HG02970 (cell line): Measurements from ENCODE around the gene FHIP1B.
"Not testable (repeated sequence)": the region's sequence is repeated elsewhere in the genome, so short reads cannot be mapped to it uniquely, and the experiment has no call there.

ENCODE experiments used
- ATAC-seq: cut with Tn5 transposase; IDR thresholded peaks from one replicate; pipeline ENCODE4 v1.9.1; 2021; ENCODE audit warnings: mild to moderate bottlenecking, moderate library complexity, moderate number of reproducible peaks; ENCODE audit not compliant: unreplicated experiment, low FRiP score

Gene FHIP1B

DNA sequence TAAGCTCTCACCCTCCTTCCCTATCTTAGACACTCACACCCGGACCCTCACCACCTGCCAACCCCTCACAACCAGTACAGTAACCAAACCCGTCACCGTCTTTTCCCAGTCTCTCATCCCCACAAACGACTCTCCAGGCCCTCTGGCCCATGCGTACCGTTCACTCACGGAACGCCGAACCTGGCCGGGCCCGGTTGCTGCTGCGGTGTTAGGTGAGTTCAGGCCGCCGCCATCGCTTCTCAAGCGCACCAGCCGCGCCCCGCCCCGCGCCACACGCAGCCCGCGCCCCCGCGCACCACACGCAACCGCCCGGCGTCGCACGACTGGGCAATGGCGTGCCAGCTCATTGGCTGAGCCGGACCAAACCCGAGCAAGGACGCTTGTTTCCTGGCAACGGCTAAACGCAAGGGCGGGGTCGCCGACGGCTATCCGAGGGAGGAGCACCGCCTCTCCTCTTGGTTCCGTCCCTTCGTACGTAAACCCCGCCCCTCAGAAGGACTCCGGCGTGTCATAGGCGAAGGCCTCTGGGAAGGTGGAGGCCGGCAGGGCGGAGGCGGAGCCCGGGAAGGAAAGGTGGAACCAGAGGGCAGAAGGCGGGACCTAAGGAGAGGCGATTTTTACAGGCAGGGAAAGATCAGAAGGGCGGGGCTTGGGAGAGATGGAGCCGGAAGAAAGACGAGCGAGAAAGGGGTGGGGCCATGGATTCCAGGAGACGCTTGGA lies at the start of gene FHIP1B:
Gene FHIP1B (minus strand): TSS at position 250 of the 721 bp plus-strand sequence. CDS start 10,120 bp downstream, outside the sequence.
- peak; percentile 98 for ATAC-seq

DNA sequence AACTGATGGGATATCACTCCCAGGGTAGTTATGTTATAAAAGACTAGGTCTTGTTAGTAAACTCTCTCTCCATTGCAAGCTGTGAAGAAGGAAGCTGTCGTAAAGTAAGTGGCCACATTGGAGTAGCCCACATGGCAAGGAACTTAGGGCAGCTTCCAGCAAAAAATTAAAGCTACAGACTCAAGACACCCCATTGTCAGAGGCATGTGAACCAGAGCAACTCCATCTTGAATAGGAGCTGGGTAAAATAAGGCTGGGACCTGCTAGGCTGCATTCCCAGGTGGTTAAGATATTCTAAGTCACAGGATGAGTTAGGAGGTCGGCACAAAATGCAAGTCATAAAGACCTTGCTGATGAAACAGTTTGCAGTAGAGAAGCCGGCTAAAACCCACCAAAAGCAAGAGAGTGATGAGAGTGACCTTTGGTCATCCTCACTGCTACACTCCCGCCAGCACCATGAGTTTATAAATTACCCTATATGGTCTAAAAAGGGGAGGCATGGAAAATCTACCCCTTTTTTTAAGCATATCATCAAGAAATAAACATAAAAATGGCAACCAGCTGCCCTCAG lies 49.1 kb upstream of the FHIP1B start:
- no peak for ATAC-seq

DNA sequence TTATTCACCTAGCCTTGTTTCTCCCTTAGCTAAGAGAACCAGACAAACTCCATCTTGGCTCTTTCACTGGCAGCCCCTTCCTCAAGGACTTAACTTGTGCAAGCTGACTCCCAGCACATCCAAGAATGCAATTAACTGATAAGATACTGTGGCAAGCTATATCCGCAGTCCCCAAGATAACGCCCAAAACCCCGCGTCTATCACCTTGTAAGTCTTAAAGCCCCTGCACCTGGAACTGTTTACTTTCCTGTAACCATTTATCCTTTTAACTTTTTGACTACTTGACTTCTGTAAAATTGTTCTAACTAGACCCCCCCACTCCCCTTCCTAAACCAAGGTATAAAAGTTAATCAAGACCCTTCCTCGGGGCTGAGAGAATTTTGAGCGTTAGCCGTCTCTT lies 46.4 kb upstream of the FHIP1B start:
- ATAC-seq: not testable (repeated sequence)

DNA sequence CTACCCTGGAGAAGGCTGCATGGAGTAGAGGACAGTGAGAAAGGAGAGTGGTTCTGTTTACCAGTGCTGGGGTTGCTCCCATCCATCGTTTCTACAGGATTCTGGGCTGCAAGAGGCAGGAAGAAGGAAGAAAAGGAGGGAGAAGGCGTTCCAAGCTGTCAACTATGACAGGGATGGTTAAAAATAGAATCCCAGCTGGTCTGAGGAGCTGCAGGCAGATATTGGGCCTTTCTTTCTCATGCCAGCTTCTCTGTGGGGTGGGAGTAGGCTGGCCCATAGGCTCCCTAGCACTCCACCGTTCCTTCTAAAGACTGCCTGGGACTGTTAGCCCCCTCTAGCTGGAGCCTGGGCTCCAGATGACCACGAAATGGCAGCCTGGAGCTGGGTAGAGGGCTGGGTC lies 38.8 kb upstream of the FHIP1B start:
- no peak for ATAC-seq

DNA sequence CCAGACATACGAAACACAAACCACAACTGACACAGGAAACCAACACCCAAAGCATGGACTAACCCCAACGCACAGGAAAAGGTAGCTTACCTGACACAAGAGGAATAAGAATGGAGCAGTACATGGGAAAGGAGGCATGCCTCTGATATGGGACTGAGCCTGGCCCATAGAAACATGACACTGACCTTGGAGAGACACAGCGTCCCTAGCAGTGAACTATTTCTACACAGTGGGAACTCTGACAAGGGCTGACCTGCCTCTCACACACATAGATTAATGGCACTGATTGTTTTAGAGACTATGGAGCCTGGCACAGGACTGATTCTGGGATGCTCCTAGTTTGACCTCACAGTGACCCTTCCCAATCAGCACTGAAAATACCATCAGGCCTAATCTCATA lies 37.2 kb upstream of the FHIP1B start:
- ATAC-seq: no peak

DNA sequence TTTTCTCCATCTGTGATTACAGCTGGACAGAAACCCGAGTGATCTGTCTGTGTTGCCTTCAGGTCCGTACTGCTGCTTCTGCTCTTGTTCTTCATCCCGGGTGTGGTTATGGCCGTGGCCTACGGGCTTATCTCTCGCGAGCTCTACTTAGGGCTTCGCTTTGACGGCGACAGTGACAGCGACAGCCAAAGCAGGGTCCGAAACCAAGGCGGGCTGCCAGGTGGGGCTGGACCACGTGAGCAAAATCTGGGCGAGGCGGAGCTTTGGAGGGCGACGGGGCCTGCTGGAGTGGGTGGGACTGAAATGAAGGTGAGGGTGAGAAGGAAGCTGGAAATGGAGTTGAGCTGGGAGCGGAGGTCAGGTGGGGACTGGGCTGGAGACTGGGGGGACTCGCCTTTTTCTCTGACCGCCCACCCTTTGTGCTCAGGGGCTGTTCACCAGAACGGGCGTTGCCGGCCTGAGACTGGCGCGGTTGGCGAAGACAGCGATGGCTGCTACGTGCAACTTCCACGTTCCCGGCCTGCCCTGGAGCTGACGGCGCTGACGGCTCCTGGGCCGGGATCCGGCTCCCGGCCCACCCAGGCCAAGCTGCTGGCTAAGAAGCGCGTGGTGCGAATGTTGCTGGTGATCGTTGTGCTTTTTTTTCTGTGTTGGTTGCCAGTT lies 36.3 kb upstream of the FHIP1B start:
- no peak for ATAC-seq

DNA sequence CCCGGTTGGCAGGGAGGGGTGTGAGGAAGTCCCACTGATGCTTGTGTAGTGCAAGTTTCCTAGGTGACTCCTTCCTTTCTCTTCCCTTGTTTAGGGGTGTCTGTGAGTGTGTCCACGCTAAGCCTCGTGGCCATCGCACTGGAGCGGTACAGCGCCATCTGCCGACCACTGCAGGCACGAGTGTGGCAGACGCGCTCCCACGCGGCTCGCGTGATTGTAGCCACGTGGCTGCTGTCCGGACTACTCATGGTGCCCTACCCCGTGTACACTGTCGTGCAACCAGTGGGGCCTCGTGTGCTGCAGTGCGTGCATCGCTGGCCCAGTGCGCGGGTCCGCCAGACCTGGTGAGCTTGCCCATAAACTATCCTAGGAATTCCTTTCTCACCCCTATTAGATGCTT lies 35.6 kb upstream of the FHIP1B start:
- no peak for ATAC-seq

DNA sequence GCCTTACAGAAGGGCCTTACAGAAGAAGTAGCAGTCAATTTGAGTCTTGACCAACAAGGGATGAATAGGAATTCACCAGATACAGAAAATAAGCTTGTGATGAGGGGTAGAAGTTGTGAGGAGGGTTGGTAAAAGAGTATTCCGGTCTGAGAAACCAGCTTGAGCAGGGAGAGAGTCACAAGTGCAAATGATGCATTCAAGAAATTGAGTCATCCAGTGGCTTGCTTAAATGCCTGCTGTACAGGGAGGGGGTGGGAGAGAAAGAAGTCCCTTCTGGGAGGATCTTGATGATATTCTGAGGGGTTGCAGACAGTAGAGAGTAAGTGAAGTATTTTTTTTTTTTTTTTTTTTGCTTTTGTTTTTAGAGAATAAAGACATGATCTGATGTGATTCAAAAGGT lies 34.4 kb upstream of the FHIP1B start:
- no peak for ATAC-seq

DNA sequence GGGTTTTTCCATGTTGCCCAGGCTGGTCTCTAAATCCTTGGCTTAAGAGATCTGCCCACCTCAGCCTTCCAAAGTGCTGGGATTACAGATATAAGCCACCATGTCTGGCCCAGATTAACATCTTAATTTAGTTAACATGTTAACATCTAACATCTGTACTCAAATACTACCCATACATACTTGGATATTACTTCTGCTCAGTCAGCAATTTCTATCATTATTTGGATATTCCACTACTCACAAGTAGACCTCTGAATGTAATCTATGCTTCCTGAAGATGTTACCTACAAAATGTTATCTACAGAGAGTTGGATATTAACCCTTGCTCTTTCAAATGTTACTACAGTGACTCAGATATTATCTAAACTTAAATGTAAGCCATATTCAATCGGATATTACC lies 29.2 kb upstream of the FHIP1B start:
- no peak for ATAC-seq

DNA sequence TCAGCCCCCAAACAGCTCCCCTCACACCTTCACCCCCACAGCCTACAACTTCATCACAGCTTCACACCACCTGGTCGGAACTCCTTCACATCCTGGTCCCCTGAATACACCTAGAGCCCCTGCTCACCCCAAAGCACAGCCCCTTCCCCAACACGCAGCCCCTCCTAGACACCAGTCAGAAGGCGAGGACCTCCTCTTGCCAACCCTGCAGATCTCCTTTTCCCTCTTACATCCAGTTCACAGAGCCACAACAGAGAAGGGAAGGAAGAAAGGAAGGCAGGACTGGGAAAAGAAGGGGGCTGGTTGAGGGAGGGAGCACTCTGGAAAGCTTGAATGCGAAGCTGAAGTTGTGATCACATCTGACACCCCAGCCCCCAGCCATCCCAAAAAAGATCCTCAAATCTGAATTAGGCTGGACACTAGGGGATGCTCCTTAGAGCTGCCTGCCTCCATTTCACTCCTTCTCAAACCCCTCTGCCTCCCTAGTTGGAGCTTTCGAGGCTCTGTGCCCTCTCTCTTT lies 25.8 kb upstream of the FHIP1B start:
- no peak for ATAC-seq

DNA sequence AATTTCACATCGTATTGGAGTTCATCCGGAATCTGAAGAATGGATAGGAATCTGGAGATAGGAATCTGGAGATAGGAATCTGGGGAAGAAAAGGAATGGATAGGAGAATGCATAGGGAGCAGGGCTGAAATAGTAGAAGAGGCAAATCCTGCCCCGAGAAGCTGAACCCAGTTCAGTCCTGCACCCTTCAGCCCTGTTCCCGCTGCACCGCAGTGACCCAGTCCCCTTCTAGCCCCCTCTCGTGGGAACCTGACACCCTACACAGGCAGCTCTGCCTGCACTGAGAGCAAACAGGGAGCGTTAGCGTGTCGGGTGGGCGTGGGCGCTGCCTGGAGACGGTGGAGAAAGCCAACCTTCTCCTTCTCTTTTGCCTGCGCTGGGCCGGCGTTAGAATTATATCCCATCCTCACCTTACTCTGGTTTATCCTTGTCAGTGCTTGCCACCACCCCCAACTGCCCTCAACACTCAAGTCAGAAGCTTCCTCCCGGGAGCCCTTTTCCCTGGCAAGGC lies 24.2 kb upstream of the FHIP1B start:
- no peak for ATAC-seq

DNA sequence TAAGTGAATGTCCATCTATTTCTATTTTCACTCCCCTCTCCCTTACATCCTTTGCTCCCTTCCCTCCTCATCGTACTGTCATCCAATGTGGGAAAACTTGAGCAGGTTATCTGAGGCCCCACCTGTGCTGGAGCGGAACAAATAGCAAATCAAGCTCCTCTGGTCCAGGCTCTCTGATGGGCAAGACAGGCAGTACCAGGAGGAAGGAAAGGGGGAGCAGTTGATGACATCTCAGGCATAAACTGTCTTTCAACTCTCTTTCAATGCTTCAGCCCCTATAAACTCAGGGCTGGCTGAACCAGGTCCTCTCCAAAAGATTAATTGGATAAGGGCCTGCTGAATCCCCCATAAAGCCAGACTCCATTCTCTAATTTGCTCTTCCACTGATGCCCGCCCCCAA lies 23.7 kb upstream of the FHIP1B start:
- no peak for ATAC-seq

DNA sequence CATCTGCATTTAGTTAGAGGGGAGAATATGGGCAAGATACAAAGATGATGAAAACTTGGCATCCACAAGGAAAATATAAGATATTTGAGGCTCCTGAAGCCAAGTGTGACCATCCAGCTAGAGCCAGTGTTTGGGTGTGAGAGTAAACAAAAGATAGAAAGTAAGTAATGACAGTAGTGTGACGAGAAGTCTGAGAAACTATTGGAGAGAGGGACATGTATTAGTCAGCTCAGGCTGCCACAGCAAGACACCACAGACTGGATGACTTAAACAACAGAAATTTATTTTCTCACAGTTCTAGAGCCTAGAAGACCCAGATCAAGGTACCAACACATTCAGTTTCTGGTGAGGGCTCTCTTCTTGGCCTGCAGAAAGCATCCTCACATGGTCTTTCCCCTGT lies 18.8 kb upstream of the FHIP1B start:
- ATAC-seq: peak; percentile 48

DNA sequence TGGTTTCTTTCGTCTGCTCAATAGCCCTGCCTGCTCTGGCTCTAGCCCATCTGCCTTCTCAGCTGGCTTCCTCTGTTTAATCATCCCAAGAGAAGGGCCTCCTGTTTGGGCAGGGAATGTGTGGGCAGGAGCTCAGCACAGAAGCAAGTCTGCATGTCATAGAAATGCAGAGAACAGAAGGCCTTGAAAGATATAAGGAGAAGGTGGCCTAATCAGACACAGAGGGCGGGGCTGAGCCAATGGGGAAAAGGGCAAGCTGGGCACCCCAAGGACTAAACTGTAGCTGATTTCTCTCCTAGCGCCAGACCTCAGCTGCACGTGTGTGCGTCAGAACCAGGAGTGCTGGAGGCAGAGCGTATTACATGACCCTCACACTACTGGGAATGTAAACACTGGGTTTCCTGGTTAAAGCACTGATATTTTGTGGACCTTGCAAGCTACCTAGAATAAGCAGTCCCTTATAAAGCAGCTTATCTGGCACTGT lies 17.6 kb upstream of the FHIP1B start:
- ATAC-seq: no peak

DNA sequence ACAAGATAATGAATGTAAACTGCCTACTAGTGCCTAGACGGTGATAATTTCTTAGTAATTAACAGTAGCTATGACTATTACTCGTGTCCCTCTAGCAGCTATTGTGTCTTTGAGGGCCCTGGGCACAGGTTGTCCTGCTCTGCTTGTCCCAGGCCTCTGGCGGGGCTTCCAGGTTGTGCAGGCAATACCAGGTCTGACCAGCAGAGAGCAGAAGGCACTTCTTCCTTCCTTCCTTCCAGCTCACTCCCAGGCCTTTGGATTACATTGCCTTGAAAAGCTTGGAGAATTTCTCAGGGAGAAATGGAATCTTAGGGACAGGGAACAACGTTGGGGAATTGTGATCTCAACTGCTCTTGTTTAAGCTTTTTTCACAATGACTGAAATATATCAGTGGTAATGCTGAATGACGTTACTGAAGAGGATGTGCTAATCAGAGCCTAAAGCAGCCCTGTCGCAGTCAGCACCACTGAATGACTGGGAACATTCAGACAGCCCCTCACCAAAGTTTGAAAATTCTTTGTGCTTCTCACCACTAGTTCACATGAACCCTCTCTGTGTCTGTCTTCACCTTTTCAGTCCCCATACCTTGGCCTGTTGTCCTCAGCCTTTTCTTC lies 16.8 kb upstream of the FHIP1B start:
- ATAC-seq: no peak

DNA sequence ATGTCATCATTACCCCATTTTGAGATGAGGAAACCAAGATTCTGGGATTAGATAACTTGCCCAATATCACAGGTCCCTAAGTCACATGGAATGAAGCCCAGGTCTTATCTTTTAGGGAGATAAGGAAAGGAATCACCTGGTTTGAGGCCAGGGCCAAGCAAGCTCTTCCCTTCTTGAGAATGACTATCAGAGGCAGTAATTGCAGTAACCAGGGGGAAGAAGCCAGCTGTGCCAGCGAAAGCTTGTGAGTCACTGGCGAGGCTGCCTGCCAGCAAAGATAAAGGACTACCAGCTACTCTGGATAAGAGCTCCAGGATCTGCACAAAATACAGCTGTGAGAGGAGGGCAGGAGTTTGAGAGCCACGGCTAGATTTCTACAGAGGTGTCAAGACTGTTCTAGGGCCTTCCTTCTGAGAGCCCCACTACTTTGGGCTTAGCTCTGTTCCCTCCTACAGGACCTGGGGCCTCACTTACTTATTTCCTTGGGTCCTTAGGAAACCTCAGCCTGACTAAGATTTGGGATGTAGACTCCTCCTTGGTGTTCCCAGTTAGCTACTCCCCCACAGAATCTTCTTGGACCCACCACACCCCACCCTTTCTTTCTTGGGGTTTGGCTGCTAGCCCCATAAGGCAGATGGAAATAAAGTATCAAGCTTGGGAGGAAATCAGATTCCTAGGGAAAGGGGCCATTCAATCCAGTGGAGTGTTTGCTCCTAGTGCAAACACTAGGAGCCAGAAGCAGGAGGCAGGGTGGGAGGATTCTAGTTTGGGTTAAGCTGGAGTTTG lies 15.5 kb upstream of the FHIP1B start:
- no peak for ATAC-seq

DNA sequence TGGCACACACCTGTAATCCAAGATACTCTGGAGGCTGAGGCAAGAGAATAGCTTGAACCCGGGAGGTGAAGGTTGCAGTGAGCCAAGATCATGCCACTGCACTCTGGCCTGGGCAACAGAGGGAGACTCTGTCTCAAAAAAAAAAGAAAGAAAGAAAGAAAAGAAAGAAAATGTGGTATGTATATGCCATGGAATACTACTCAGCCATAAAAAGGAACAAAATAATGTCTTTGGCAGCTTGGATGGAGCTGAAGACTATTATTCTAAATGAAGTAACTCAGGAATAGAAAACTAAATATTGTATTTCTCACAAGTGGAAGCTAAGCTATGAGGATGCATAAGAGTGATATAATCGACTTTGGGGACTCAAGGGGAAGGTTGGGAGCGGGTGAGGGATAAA lies 14.5 kb upstream of the FHIP1B start:
- not testable (repeated sequence) for ATAC-seq

DNA sequence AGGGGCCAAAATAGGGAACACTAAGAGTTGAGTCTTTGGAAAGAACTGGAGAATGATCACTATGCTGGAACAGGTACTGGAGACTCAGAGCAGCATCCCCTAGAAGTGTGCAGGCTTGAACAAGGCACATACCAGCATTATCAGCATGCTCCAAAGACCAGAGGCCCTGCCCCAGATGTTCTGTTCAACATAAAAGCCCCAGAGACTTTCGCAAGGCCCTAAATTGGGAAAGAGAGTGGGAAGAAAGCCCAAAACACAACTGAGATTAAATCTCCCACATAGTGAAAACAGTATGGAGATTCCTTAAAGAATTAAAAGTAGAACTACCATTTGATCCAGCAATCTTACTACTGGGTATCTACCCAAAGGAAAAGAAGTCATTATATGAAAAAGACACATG lies 13.8 kb upstream of the FHIP1B start:
- ATAC-seq: no peak

DNA sequence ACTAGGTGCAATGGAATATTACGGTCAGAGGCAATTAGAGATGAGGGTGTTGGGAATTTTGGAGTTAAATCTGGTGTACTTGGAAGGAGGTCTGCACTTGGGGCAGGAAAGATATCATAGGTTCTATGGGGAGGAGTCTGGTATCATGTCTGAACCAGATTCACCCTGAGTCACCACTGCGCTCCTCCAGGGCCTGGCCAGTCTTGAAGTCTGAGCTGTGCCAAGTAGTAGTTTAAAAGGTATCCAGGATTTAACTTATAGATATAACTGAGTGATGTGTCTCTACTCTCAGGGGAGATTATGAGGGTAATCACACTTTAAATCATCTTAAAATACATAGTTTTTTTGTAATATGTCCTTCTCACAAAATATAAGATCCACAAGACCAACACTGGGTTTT lies 11.1 kb upstream of the FHIP1B start:
- no peak for ATAC-seq

DNA sequence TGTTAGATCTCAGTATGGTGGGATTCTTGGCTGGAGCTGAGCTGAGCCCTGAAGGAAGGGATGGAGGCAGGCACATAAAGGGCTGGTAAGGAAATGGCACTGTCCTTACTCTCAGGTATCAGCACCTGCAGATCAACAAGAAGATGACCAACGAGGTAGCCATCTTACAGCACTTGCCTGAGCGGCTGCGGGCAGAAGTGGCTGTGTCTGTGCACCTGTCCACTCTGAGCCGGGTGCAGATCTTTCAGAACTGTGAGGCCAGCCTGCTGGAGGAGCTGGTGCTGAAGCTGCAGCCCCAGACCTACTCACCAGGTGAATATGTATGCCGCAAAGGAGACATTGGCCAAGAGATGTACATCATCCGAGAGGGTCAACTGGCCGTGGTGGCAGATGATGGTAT lies 6.9 kb upstream of the FHIP1B start:
- no peak for ATAC-seq
